HG02588 (cell line): ENCODE measurements around the gene NAA40.
"Not testable (repeated sequence)": the region's sequence is repeated elsewhere in the genome, so short reads cannot be mapped to it uniquely, and the experiment has no call there.

Source experiments
- ATAC-seq: cut with Tn5 transposase; IDR thresholded peaks from one replicate; pipeline ENCODE4 v1.9.1; 2021; ENCODE audit warnings: mild to moderate bottlenecking, moderate library complexity; ENCODE audit not compliant: unreplicated experiment

Gene NAA40

DNA sequence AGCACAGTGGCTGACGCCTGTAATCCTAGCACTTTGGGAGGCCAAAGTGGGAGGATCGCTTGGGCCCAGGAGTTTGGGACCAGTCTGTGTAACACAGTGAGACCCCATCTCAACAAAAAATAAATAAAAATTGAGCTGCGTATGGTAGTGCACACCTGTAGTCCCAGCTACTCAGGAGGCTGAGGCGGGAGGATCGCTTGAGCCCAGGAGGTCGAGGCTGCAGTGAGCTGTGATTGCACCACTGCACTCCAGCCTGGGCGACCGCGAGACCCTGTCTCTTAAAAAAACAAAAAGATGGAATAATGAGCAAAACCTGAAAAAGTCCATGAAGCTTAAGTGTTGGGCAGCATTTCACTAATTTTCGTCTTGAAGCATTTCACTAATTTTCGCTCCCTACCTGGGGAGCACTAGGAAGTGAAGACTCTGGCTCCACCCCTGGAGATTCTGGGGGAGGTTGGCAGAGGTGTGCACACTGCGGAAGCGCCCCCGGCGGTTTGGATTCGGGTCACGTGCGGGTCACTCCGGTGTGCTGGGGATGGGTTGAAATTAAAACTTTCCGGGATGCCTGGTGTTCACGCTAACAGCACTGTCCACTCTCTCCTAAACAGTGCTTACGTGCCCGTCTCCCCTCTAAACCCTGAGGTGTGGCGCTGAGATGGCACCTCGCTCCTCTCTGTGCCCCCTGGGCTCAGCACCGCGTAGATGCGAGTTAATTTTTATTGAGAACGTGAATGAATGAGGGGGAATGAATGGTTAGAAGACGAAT lies 906 bp upstream of the NAA40 start:
- ATAC-seq = peak; percentile 16

DNA sequence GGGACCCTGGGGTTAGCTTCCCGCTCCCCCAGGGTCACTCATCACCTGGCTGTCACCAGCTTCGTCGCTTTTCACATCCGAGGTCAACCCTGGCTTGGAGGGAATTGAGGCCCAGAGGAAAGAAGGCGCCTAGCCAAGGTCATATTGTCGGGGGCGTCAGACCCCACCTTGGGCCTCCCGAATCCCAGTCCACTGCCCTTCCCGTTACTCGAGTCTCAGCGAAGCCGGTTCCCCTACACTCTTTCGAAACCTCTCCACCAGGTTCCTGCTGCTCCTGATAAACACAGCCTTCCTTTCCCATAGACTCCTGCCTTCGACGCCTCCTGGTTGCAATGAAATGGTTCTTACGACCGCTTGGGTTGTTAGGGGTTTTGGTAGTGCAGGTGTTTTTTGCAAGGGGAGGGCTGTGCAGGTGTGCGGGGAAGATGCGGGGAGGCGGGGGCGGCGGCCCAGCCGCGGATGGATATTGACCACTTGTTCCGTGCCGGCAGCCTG lies 642 bp downstream of the NAA40 start:
- no peak for ATAC-seq

DNA sequence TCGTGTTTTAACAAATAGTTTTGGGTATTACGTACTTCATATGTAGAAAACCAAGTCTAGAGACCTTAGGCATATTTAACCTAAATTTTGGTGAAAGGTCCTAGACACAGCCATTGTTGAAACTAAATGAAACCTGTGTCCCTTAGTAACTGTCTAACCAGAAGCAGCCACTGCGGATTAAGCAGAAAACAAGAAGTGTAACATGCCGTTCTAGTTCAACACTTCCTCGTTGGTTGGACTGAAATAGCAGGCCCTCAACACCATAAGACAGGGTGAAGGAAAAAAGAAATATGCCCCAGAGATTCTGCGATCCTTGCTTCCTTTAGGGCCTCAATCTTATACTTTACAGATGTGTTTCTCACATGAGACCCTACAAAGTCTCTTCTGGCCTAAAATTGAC lies 2.0 kb downstream of the NAA40 start:
- ATAC-seq = no peak

DNA sequence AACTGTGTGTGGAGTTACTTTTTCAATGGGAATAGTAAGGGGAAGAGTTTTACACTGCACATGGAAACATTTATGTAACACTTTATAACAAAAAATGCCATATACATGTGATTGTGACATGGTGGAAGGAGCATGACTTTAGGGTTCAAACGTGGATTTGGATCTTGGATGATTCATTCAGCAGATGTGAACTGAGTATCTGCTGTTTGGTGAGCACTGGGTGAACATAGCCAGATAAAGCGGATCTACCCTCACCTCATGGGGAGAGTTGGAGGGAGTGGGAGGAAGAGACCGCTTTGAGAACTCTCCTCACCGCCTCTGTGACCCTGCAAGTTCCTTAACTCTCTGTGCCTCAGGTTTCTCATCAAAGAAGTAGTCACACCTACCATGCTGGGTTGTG lies 3.1 kb downstream of the NAA40 start:
- ATAC-seq = no peak

DNA sequence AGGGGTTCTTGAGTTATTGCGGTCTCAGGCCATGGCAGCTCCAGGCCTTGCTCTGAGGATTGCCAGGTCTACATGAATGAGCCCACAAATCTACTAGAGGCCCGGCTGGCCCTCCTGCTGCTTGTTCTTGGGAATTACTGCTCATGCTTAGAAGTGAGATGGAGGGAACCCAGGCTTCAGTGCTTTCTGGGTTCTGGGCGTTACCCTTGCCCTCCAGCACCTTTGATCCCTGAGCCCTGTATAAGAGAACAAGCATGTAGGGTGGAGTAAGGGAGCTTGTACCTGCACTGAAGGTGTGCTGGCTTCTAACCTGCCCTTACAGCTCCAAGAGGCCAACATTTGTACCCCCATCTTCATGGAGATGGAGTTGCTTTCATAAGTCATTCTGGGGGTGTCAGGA lies 4.0 kb downstream of the NAA40 start:
- ATAC-seq = no peak

DNA sequence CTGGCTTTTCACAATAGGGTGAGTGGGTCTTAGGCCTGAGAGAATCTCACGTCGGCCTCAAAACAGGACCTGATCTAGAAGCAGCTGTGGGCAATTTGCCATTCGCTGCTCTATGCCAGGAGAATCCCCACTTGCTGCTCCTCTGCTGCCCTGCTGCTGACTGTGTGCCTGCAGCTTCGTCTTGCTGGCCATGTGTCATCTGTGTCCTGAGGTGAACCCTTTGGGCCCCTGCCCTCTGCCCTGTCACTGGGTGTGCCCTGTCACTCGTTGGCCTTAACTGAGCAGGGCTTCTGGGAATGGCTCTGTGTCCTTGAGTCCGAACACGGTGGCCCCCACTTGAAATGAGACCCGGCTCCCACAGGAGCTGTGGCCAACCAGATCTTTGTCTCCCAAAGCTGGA lies 6.2 kb downstream of the NAA40 start:
- no peak for ATAC-seq

DNA sequence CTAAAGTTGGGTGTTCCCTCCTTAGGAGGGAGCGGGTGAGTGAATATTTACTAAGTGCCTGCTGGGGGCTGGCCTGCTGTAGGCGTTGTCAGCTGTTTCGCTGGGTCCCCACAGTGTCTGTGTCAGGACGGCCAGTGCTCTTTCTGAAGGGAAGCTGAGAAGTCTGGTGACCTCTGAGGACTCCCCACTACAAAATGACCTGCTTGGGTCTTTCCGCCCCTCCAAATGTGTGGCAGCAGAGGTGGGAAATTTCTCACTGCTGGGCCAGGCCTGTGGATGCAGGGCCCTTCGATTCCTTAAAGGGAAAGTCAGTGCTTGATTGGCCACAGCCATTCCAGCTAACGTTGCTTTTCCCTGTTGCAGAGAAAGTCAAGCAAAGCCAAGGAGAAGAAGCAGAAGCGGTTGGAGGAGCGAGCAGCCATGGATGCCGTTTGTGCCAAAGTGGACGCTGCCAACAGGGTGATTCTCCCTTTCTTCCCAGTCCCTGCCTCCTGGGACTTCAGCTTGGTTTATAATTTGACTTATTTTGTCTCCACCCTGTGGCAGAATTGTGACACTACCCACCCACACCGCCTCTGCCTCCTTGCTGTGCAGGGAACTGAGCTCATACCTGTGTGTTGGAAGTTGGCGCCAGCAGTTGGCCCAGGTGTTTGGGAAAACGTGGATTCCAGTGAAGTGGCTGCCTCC lies 6.8 kb downstream of the NAA40 start:
- no peak for ATAC-seq

DNA sequence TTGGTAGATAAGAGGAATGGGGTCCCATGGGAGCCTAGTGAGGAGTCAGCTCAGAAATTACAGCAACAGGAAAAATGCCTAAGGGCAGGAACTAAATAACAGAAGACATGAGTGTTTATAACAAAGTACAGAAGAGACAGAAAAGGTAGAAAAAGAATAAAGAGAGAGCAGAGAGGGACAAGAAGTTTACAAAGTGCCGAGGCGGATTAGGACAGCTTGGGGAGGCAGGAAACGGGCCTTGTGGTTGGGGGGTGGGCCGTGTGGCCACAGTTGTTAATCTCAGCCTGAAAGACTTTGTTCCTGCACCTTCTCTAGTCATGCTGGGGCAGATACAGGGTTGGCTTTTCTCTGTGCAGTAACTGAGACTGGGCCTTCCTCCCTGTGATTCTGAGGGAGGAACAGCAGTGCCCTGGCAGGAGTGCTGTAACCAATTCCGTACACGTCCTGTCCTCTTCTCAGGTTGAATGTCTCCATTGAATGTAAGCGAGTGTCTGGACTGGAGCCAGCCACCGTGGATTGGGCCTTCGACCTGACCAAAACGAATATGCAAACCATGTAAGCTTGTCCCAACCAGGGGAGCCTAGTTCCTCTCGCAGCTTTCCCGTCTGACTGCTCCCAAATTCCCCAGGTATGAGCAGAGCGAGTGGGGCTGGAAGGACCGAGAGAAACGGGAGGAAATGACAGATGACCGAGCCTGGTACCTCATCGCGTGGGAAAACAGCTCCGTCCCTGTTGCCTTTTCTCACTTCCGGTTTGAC lies 13.2 kb downstream of the NAA40 start:
- ATAC-seq = peak; percentile 66

DNA sequence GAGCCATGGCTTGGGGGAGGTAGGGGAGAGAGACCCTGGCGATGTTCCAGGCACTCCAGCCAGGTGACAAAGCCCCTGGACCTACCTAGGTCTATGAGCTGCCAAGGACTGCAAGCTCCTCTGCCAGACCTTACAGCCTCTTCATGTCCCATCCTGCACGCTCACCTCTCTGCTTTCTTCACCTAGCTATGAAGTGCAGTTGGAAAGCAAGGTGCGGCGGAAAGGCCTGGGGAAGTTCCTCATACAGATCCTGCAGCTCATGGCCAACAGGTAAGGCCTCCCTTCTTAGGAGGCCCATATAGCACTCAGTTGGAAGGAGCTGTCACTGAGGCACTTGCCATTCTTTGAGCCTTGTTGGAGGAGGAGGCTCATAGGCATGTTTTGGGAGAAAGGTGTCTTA lies 13.8 kb downstream of the NAA40 start:
- ATAC-seq = no peak

DNA sequence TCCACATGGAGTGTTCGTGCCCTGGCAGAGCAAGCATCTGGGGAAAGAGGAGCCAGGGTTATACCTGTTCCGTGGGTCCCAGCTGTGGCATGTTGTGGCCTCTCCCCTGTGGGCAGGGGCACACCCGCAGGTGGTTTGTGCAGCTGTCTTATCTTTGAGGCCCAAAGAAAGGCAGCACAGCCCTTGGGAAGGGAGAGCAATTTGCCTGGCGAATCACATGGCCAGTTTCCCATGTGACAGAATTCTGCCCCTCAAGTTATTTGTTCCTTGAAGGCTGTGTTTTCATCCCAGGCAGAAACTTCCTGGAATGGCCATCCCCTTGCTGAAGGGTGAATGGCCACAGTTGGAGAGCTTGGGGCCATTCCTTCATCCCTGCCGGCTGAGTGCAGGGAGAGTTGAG lies 19.2 kb downstream of the NAA40 start:
- ATAC-seq = no peak

DNA sequence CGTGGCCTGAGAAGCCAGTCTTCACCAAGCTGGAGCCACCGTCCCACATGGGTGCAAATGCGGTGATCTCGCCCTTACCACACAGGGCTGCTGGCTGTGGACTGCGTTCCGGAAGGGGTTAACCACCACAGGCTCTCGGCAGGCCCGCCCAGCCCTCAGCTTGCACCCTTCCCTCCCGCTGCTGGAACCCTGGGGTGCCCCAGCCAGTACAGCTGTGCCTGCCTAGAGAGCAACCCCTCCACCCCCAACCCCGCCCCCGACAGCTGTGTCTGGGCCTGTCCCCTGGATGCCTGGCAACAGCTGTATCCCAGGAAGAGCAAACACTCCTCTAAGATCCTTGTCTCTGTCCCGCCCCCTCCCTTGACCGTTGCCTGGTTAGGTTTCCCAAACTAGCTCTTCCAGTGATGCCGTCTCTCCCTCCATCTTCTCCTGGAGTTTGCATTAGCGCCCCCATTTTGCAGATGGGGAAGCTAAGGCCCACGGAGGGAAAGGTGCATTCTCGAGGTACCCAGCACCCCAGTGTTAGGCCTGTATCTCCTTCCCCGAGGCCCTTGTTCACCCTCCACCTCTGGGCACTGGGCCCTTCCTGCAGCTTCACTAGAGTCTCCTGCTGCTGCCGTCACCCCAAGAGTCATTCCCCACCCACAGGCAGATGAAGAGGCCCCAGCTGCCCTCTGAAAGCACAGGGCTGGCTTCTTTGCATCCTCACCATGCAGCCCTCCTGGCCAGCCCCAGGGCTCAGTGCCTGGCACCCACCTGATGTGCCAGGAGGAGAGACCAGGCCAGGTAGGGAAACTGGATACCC lies 23.0 kb downstream of the NAA40 start:
- ATAC-seq = no peak

DNA sequence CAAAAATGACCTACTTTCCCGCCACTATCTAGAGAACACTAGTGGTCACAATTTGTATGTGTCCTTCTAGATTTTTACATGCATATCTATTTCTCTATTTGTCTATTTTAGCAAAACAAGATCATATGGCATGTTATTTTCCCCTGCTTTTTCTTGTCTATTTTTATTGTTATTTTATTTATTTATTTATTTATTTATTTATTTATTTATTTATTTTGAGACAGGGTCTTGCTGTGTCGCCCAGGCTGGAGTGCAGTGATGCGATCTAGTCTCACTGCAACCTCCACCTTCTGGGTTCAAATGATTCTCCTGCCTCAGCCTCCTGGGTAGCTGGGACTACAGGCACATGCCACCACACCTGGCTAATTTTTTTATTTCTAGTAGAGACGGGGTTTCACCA lies 25.1 kb downstream of the NAA40 start:
- ATAC-seq = not testable (repeated sequence)

DNA sequence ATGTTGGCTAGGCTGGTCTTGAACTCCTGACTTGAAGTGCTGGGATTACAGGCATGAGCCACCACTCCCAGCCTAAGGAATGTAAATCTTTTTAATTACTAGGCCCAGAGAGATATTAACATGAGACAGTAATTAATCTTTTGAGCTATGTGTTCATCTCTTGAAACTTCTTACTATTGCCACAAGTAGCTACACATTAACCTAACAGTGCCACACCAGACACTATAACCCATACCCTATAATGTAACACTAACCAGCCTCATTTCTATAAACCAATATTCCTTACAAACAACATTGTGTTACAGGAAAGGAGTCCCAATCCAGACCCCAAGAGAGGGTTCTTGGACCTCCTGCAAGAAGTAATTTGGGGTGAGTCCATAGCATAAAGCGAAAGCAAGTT lies 27.6 kb downstream of the NAA40 start:
- no peak for ATAC-seq

DNA sequence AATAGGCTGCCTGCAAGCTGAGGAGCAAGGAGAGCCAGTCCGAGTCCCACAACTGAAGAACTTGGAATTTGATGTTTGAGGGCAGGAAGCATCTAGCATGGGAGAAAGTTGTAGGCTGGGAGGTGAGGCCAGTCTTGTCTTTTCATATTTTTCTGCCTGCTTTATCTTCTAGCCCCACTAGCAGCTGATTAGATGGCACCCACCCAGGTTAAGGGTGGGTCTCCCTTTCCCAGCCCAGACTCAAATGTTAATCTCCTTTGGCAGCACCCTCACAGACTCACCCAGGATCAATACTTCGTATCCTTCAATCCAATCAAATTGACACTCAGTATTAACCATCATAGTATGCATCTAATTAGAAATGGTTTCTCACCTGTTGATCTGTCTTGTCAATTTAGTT lies 30.7 kb downstream of the NAA40 start:
- no peak for ATAC-seq

DNA sequence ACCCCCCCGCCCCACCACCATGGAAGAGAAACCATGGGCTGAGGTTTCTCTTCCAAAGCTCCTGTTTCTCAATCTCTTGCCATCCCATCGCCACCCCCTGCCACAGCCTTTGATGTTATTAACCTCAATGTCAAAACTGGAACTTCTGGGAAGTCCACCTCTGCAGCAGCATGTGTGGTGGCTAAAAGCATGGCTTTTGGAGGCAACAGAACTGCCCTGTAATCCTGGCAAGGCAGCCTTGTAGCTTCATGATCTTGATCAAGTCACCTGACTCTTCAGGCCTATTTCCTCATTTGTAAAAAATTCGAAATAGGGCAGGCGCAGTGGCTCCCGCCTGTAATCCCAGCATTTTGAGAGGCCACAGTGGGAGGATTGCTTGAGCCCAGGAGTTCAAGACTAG lies 32.1 kb downstream of the NAA40 start:
- no peak for ATAC-seq

DNA sequence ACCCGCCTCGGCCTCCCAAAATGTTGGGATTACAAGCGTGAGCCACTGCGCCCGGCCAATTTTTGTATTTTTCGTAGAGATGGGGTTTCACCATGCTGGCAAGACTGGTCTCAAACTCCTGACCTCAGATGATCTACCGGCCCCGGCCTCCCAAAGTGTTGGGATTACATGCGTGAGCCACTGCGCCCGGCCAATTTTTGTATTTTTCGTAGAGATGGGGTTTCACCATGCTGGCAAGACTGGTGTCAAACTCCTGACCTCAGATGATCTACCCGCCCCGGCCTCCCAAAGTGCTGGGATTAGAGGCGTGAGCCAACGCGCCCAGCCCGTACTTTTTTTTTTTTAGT lies 35.1 kb downstream of the NAA40 start:
- ATAC-seq = not testable (repeated sequence)

DNA sequence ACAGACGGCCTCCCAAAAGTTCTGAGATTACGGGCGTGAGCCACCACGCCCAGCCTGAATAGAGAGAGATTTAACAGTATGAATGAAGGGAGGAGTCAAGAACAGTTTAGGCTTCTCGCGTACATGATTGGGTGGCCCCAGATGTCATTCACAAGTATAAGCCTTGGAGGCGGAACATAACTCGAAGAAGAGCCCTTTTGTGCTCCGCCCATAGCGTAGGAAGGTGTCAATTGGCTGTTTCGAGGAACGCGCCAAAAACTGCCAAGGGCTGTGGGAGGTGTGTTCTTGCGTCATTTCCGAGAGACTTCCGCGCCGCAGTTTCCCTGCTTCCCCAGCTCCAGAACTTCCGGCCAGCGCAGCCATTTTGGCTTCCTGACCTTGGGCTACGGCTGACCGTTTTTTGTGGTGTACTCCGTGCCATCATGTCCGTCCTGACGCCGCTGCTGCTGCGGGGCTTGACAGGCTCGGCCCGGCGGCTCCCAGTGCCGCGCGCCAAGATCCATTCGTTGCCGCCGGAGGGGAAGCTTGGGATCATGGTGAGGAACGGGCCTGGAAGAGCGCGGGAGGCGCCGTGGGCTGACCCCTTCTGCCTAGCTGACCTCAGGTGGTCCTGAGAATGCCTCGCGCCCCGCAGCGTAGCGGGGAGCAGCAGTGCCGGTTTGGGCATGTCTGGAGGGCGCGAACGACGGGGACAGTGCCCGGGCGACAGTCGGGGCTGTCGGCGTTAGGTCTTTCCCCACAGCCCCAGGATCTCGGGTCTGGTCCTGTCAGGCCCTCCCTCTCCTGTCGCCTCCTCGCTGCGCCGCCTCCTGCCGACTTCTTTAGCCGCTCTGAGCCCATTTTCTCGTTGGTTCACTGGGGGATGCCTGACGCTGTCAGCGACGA lies 35.7 kb downstream of the NAA40 start, which contains the start of gene COX8A:
Gene COX8A, plus strand, starts transcription at position 362 of the 885 bp plus-strand sequence. Its CDS starts 61 bp downstream, at position 423.
- peak; percentile 91 for ATAC-seq

DNA sequence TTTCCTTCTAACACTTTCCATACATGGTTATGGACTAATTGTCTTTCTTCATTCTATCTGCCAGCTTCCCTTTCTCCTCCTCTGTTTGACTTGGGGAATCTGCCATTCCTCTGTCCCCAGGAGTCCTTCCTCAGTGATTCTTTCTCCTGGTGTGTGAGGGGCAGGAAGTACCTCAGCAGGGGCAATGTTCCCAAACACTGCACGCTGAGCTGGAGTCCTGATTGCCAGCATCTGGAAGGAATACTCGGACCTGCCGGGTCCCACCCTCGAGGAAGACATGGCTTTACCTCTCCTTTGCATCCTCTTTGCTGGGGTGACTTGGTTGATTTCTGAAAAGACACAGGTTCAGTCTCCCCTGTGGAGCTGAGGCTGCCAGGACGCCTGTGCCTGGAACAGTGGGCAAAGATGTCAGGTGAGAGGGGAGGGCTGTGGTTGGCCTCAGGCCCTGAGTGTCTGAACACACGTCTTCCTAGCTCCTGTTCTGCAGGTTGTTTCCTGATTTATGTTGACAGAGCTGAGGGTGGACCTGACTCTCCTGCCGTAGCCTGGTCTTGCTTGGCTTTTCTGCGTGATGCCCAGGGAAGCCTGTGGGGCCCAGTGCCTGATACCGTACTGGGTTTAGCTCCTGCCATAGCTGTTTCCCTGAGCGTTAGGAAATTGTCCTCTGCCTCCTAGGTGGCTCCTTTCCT lies 39.9 kb downstream of the NAA40 start:
- no peak for ATAC-seq

DNA sequence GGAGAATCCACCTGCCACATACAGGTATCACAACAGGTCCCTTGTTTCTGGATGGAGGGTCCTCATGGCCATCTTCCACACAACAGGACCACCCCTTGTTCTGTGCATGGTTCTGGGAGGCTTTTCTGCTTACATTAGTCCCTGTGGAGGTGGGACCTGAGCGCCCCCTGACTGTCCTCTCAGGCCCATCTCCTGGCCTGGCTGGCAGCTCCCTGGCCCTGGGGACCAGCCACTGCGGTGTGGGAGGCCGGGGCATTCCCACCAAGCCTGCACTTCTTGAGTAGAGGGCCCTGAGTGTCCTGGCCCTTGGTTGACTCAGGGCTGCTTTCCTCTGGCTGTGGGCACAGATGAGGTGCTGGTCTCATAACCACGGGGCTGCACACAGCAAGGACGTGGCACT lies 40.6 kb downstream of the NAA40 start:
- no peak for ATAC-seq
